ENCODE results near the gene KCTD5. TPM values are rescaled to one million over a fixed set of nuclear protein-coding genes. Genes with fewer than 3 reads are reported as not detected.

The KCTD5 gene
- total and polyA plus RNA-seq, 9 of the 15 experiments (the other 6 are each of a cell fraction or from before 2014, with no cell fraction given), result 0.73 to 58.3 (median 32.3) TPM

- TF ChIP-seq HBP1 (CRISPR knock-in tag; IDR thresholded peaks at IDR 0.05), result no peak
- peak; percentile 96 for TF ChIP-seq POLR2A (conservative IDR thresholded peaks at IDR 0.05)
- TF ChIP-seq ZNF449 (CRISPR knock-in tag; IDR thresholded peaks at IDR 0.05), result no peak
- TF ChIP-seq ZNF133 (CRISPR knock-in tag; IDR thresholded peaks at IDR 0.05), result no peak
- peak; percentile 91 for TF ChIP-seq TAF9B (IDR thresholded peaks at IDR 0.05; ENCODE audit: partially characterized antibody)
- TF ChIP-seq FOXJ3 (CRISPR knock-in tag; IDR thresholded peaks at IDR 0.05), result no peak
- TF ChIP-seq ZC3H8 (IDR thresholded peaks at IDR 0.05), result no peak
- no peak for TF ChIP-seq RAD21 (CRISPR knock-in tag; conservative IDR thresholded peaks at IDR 0.05 in 1 of 2, IDR thresholded peaks at IDR 0.05 in 1 of 2)
- no peak for TF ChIP-seq DPF2 (IDR thresholded peaks at IDR 0.05)
- TF ChIP-seq ZNF3 (CRISPR knock-in tag; IDR thresholded peaks at IDR 0.05), result no peak
- TF ChIP-seq ZFP30 (CRISPR knock-in tag; IDR thresholded peaks at IDR 0.05; ENCODE audit: borderline replicate concordance), result no peak
- TF ChIP-seq STAG1 (CRISPR knock-in tag; IDR thresholded peaks at IDR 0.05; ENCODE audit: borderline replicate concordance), result no peak
- peak; percentile 90; the same call in 1 of the 2 replicates for TF ChIP-seq ZC3H11A (IDR thresholded peaks at IDR 0.05; ENCODE audit: low read depth, low read length)
- TF ChIP-seq SMAD2 (IDR thresholded peaks at IDR 0.05; ENCODE audit: low read depth, low read length), result no peak
- peak; percentile 85 for TF ChIP-seq CXXC5 (CRISPR knock-in tag; IDR thresholded peaks at IDR 0.05)
- TF ChIP-seq ZFPM2 (CRISPR knock-in tag; IDR thresholded peaks at IDR 0.05), result no peak
- no peak for TF ChIP-seq ZNF280B (CRISPR knock-in tag; IDR thresholded peaks at IDR 0.05)
- no peak for TF ChIP-seq ILK (tag; IDR thresholded peaks at IDR 0.05; ENCODE audit: borderline replicate concordance, low read depth)
- TF ChIP-seq RBM17 (IDR thresholded peaks at IDR 0.05; ENCODE audit: borderline replicate concordance, low read depth, low read length), result no peak
- no peak for TF ChIP-seq ZNF444 (CRISPR knock-in tag; IDR thresholded peaks at IDR 0.05)
- 0 out of 6 replicates have a peak, but pooled peaks of 1 of the 3 experiments have one; percentile 7 for TF ChIP-seq CTCF (IDR thresholded peaks at IDR 0.05 in 2 of 3, conservative IDR thresholded peaks at IDR 0.05 in 1 of 3; ENCODE audit: insufficient read depth in 2 of 3, low read depth in 1 of 3, low read length in 3 of 3)
- peak; percentile 92 for TF ChIP-seq DIDO1 (tag; IDR thresholded peaks at IDR 0.05; ENCODE audit: low read depth)
Measured at GRCh38 chr16:2682209-2683021, at the start of gene KCTD5 (continued).
